ENCODE measurements around the gene LAMTOR2. TPM values are rescaled to one million over a fixed set of nuclear protein-coding genes. Genes with fewer than 3 reads are reported as not detected.

The LAMTOR2 gene
- 79.8 and 102 TPM in 2 replicates for total RNA-seq

DNA sequence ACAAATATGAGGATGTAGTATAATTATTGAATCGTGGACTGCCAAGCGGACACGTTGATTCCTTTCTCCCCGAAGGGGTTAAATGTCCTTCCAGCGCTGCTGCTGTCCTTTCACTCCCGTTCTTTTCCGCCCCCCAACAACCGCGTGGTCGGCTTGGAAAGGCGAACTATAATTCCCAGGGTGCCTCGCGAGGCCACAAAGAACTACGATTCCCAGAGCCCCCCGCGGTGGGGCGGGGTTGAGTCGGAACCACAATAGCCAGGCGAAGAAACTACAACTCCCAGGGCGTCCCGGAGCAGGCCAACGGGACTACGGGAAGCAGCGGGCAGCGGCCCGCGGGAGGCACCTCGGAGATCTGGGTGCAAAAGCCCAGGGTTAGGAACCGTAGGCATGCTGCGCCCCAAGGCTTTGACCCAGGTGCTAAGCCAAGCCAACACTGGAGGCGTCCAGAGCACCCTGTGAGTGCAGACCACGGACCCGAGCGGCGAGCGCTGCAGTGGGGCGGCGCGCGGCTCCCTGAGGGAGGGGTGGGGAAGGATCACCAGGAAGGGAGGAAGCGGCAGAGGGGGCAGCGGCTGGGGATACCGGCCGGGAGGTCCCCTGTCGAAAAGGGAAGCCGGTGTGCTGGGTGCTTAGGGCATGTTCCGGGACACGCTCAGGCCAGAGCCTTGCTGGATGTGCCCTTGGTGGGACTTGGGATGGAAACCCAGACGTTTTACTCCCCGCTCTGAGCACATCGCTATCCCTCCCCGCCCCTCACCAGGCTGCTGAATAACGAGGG is at the start of gene LAMTOR2:
LAMTOR2 (plus strand) TSS at position 283 of the 781 bp plus-strand sequence; CDS start at position 391, 108 bp downstream.

DNA sequence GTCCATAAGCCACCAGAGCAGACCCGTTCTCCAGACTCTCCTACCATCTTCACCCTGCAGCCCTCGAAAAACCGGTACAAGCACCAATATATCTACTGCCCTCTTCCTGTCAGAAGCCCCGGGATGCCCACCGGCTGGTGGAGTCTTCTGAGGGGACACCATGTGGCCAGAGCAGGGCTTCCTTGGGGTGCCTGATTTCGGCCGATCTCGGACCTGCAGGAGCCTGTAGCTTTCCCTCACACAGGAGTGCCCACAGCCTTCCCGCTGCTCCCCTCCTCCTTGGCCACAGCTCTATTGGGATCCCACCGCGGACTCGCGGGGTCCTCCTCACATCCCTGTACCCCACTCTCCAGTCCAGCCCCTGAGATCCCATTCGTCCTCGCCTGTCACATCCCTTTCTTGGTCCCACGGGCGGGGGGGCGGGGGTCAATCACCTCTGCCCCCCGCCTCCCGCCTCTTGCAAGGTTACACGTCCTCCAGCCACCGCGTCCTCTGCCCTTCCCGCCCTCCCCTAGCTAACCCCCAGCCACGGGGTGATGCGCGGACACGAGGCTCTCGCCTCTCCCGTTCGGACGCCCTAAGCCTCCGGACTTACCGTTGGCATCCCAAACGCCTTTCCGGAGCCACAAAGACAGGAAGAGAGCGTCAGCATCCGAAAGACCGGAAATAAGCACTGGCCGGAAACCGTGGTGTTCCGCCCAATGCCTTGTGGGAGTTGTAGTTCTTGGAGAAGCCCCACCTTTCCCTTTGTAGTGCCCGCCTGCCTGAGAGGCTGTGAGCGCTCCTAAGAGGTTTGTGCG is 34.1 kb upstream of the LAMTOR2 start, which contains the start of gene SSR2:
SSR2 (minus strand) TSS at position 659 of the 800 bp plus-strand sequence. CDS start 784 bp downstream, outside the sequence.

DNA sequence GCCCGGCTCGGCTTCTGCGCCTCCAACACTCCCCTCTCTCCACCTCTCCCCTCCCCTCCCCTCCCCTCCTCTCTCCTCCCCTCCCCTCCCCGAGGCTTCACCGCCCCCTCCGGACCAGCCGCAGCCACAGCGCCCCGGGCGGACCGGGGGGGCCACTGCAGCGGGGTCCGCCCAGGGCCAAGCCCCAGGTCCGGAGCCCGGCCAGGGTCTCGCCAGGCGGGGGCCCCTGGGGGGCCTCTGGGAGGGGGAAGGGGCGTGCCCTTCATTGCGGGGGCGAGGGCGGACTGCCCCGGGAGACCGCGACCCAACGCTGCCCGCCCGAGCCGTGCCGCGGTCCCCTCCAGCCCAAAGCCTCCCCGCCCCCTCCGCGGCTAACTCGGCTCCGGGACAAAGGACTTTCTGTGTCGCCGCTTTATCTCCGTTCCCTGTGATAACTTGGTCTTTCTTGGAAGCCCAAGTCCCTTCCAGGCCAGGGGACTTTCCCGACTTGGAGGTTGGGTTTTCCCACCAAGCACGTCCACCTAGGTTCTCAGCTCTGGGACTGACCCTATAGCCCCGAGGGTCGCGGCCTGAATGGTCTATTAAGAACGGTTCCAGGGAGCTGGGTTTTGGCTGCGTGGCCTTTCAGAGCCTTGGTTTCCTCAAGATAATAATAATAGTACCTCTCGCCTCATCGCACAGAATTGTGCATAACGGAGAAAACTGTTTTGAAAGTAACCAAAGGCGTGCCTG is 648 bp upstream of the LAMTOR2 start, which contains the start of gene UBQLN4:
UBQLN4 (minus strand) TSS at position 31 of the 732 bp plus-strand sequence. CDS start 97 bp downstream, outside the sequence.

DNA sequence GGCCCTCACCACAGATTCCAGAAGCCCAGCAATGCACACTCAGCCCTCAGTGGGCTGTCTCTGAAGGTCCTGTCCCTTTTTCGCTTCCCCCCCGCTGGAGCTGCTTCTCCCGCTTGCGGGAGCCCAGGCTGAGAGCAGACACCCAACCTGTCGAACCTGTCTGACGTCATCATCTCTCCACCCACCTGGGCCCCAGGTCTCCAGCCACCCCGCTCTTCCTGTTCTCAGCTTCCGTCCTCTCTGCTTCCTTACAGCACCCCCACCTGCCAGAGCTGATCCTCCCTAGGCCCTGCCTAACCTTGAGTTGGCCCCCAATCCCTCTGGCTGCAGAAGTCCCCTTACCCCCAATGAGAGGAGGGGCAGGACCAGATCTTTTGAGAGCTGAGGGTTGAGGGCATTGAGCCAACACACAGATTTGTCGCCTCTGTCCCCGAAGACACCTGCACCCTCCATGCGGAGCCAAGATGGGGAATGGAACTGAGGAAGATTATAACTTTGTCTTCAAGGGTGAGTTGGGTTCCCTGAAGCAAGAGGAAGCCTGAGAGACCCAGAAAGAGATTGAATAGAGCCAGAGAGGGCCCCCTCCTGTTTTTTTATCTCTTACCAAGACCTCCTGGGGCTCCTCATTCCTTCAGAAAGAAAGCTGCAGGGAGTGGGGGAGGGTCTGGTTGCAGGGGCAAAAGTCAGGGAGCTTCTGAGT is 6.5 kb downstream of the LAMTOR2 start, which contains the start of gene RAB25:
RAB25 (plus strand) TSS at position 224 of the 700 bp plus-strand sequence; CDS start at position 465, 241 bp downstream.

DNA sequence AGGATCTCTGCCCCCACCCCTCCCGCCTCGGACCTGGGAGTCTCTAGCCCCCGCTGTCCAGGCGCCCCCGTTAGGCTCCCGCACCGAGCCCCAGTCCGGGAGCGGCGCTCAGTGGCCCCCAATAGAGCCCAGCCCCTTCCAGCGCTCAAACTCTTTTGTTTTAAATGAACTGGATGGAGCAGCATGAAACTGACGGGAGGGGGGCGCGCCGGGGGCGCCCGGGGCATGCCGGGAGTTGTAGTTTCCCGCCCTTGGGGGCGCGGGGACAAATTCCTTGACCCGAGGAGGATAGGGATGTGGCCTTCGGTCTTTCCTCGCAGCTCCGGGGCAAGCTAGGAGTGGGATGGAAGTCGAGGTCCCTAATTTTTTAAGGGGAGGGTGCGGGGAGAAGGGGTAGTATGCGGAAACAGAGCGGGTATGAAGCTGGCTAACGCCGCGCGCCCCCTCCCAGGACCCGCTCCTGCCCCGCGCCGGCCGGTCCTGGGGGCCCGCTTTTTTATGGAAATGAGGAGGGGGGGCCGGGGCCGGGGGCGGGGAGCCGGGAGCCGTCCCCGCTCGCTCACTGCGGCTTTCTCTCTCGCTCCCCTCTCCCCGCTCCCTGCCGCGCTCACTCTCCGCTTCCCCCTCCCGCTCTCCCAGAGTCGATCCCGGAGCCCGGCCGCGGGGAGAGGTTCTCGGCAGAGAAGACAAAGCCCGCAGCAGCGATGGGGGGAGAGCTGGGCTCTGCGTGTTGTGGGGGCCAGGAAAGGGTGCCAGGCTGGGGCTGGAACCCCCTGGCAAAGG is 27.9 kb downstream of the LAMTOR2 start, which contains the start of gene MEX3A:
MEX3A (minus strand) TSS at position 157 of the 783 bp plus-strand sequence. CDS start 467 bp downstream, outside the sequence.

Other genes with a start within 250 kb of the LAMTOR2 start
- 23.3 and 28.0 TPM in 2 replicates for gene GON4L, start 197.6 kb upstream of the LAMTOR2 start, total RNA-seq
- gene SYT11, start 195.2 kb upstream of the LAMTOR2 start, total RNA-seq, result 12.8 and 15.4 TPM in 2 replicates
- 42.5 and 46.3 TPM in 2 replicates for gene RIT1, start 143.4 kb upstream of the LAMTOR2 start, total RNA-seq
- 14.7 and 21.4 TPM in 2 replicates for gene KHDC4, start 120.4 kb upstream of the LAMTOR2 start, total RNA-seq
- gene RXFP4, start 113.1 kb upstream of the LAMTOR2 start, total RNA-seq, result under 0.01 TPM in 1 of 2 replicates, not detected in the other
- 51.3 and 70.6 TPM in 2 replicates for gene ARHGEF2, start 76.2 kb upstream of the LAMTOR2 start, total RNA-seq
- gene SSR2, start 33.8 kb upstream of the LAMTOR2 start, total RNA-seq, result 351 and 443 TPM in 2 replicates
- 10.5 and 13.6 TPM in 2 replicates for gene UBQLN4, start 984 bp upstream of the LAMTOR2 start, total RNA-seq
- not detected in 2 replicates for gene RAB25, start 6.4 kb downstream of the LAMTOR2 start, total RNA-seq
- 2.9 and 4.8 TPM in 2 replicates for gene MEX3A, start 27.7 kb downstream of the LAMTOR2 start, total RNA-seq
- 254 and 363 TPM in 2 replicates for gene LMNA, start 59.9 kb downstream of the LAMTOR2 start, total RNA-seq
- gene SEMA4A, start 98.8 kb downstream of the LAMTOR2 start, total RNA-seq, result 0.52 and 0.65 TPM in 2 replicates
- 10.1 and 10.3 TPM in 2 replicates for gene SLC25A44, start 139.3 kb downstream of the LAMTOR2 start, total RNA-seq
- 58.4 and 60.4 TPM in 2 replicates for gene PMF1, start 158.2 kb downstream of the LAMTOR2 start, total RNA-seq
- 0.33 and 0.43 TPM in 2 replicates for gene BGLAP, start 187.4 kb downstream of the LAMTOR2 start, total RNA-seq
- gene PAQR6, start 193.3 kb downstream of the LAMTOR2 start, total RNA-seq, result 0.33 and 0.52 TPM in 2 replicates
- gene SMG5, start 228.0 kb downstream of the LAMTOR2 start, total RNA-seq, result 38.4 and 42.6 TPM in 2 replicates
- 0.54 and 0.95 TPM in 2 replicates for gene TMEM79, start 229.5 kb downstream of the LAMTOR2 start, total RNA-seq
- gene GLMP, start 240.9 kb downstream of the LAMTOR2 start, total RNA-seq, result 48.9 and 54.0 TPM in 2 replicates
- gene VHLL, start 244.5 kb downstream of the LAMTOR2 start, total RNA-seq, result 0.11 TPM in 1 of 2 replicates, not detected in the other

All from dermis lymphatic vessel endothelial cell (primary cell).